COLO829 (cell line): ENCODE results near the gene TEKTIP1.

ENCODE experiments used
- DNase-seq: peaks from one replicate; pipeline ENCODE4 v3.0.0; 2012; ENCODE audit warnings: low spot score

TEKTIP1 gene

GRCh38 chr19:3538965-3539755 is at the start of gene TEKTIP1:
Gene TEKTIP1, plus strand, starts transcription at chr19:3539174. Its CDS starts 4 bp downstream, at chr19:3539178.
- DNase-seq: no peak

GRCh38 chr19:3491396-3492119 is 47.4 kb upstream of the TEKTIP1 start:
- DNase-seq: no peak

- no peak for DNase-seq
Observed at GRCh38 chr19:3492131-3492839, 46.7 kb upstream of the TEKTIP1 start.

- DNase-seq: no peak
Observed at GRCh38 chr19:3492919-3493318, 46.1 kb upstream of the TEKTIP1 start.

GRCh38 chr19:3493651-3494050 is 45.3 kb upstream of the TEKTIP1 start:
- no peak for DNase-seq

- DNase-seq: no peak
Observed at GRCh38 chr19:3494051-3494450, 44.9 kb upstream of the TEKTIP1 start.

GRCh38 chr19:3494559-3494958 is 44.4 kb upstream of the TEKTIP1 start:
- DNase-seq: no peak

- no peak for DNase-seq
Observed at GRCh38 chr19:3496392-3497273, 42.3 kb upstream of the TEKTIP1 start.

GRCh38 chr19:3497757-3498520 is 41.0 kb upstream of the TEKTIP1 start:
- no peak for DNase-seq

GRCh38 chr19:3499738-3500428 is 39.1 kb upstream of the TEKTIP1 start:
- no peak for DNase-seq

- DNase-seq: peak; percentile 99
Observed at GRCh38 chr19:3500429-3501101, 38.4 kb upstream of the TEKTIP1 start, which contains the start of gene DOHH. Gene DOHH, minus strand, starts transcription at chr19:3500674. Its CDS starts 3,860 bp downstream, at chr19:3496814.

- DNase-seq: no peak
Observed at GRCh38 chr19:3501780-3502179, 37.2 kb upstream of the TEKTIP1 start.

GRCh38 chr19:3503036-3503572 is 35.9 kb upstream of the TEKTIP1 start:
- no peak for DNase-seq

GRCh38 chr19:3504735-3505134 is 34.2 kb upstream of the TEKTIP1 start:
- DNase-seq: no peak

- DNase-seq: peak; percentile 99
Observed at GRCh38 chr19:3505598-3506383, 33.2 kb upstream of the TEKTIP1 start, which contains the start of gene FZR1. Gene FZR1, plus strand, starts transcription at chr19:3506311. Its CDS starts 16,679 bp downstream, at chr19:3522990.

GRCh38 chr19:3506384-3507340 is 32.3 kb upstream of the TEKTIP1 start:
- no peak for DNase-seq
